A549 (cell line): ENCODE results near the gene PNPLA2.

Source experiments
- BHLHE40 ChIP-seq: IDR thresholded peaks from 2 replicates; pipeline ENCODE4 v1.6.1; 2012; ENCODE audit warnings: low read depth, low read length, inconsistent platforms
- CEBPB ChIP-seq, 2 experiments: fragments of >200 bp in 1 of 2; sonication (Bioruptor Twin) in 1 of 2; formaldehyde crosslinking in 1 of 2; IDR thresholded peaks; 2 replicates each; pipeline ENCODE4 v1.6.1; 2012 to 2016
- CHD2 ChIP-seq: fragments of 150-350 bp; IDR thresholded peaks from 2 replicates; pipeline ENCODE4 v1.6.1; 2014; ENCODE audit warnings: low read length; ENCODE audit not compliant: partially characterized antibody
- EP300 ChIP-seq, 2 experiments: fragments of >200 bp; sonication (Bioruptor Twin); formaldehyde crosslinking; IDR thresholded peaks; 2 replicates in 1 of 2; 3 replicates in 1 of 2; pipeline ENCODE4 v1.6.1; 2016 to 2017
- HDAC2 ChIP-seq: fragments of 200-600 bp; sonication (generic); IDR thresholded peaks from 2 replicates; pipeline ENCODE4 v1.6.1; 2016
- HOXB5 ChIP-seq: fragments of 250-450 bp; sonication (Bioruptor Pico); IDR thresholded peaks from 2 replicates; pipeline ENCODE4 v1.5.0; 2020; ENCODE audit warnings: mild to moderate bottlenecking, moderate library complexity
- POLR2A ChIP-seq: IDR thresholded peaks from 2 replicates; pipeline ENCODE4 v1.6.1; 2012; ENCODE audit warnings: mild to moderate bottlenecking, low read length
- RAD21 ChIP-seq, 2 experiments: fragments of >200 bp in 1 of 2; sonication (Bioruptor Twin) in 1 of 2; formaldehyde crosslinking in 1 of 2; IDR thresholded peaks in 1 of 2; conservative IDR thresholded peaks in 1 of 2; 2 replicates in 1 of 2; 3 replicates in 1 of 2; pipeline ENCODE4 v1.6.1; 2012 to 2018; ENCODE audit warnings: inconsistent platforms in 1 of 2
- TP53 ChIP-seq: fragments of 250-450 bp; sonication (Bioruptor Pico); IDR thresholded peaks from 2 replicates; pipeline ENCODE4 v1.5.0; 2021; ENCODE audit warnings: mild to moderate bottlenecking, moderate library complexity
- TF ChIP-seq, protein P1 (sequence below): fragments of >200 bp; sonication (Bioruptor Twin); formaldehyde crosslinking; IDR thresholded peaks from 3 replicates; pipeline ENCODE4 v1.5.1; 2016
- TF ChIP-seq, protein P2 (sequence below): fragments of 200-600 bp; sonication (generic); IDR thresholded peaks from 2 replicates; pipeline ENCODE4 v1.6.1; 2016; ENCODE audit warnings: antibody characterized with exemption, mild to moderate bottlenecking, moderate library complexity

GRCh38 chr11:813072-813455, 5.7 kb upstream of the PNPLA2 start:
- TF ChIP-seq HOXB5 (CRISPR knock-in tag): no peak
- TF ChIP-seq, protein P1, sequence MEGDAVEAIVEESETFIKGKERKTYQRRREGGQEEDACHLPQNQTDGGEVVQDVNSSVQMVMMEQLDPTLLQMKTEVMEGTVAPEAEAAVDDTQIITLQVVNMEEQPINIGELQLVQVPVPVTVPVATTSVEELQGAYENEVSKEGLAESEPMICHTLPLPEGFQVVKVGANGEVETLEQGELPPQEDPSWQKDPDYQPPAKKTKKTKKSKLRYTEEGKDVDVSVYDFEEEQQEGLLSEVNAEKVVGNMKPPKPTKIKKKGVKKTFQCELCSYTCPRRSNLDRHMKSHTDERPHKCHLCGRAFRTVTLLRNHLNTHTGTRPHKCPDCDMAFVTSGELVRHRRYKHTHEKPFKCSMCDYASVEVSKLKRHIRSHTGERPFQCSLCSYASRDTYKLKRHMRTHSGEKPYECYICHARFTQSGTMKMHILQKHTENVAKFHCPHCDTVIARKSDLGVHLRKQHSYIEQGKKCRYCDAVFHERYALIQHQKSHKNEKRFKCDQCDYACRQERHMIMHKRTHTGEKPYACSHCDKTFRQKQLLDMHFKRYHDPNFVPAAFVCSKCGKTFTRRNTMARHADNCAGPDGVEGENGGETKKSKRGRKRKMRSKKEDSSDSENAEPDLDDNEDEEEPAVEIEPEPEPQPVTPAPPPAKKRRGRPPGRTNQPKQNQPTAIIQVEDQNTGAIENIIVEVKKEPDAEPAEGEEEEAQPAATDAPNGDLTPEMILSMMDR: no peak
- no peak for TF ChIP-seq POLR2A
- TF ChIP-seq CHD2: no peak
- no peak for TF ChIP-seq EP300 (IDR thresholded peaks at IDR 0.05)
- TF ChIP-seq, protein P2, sequence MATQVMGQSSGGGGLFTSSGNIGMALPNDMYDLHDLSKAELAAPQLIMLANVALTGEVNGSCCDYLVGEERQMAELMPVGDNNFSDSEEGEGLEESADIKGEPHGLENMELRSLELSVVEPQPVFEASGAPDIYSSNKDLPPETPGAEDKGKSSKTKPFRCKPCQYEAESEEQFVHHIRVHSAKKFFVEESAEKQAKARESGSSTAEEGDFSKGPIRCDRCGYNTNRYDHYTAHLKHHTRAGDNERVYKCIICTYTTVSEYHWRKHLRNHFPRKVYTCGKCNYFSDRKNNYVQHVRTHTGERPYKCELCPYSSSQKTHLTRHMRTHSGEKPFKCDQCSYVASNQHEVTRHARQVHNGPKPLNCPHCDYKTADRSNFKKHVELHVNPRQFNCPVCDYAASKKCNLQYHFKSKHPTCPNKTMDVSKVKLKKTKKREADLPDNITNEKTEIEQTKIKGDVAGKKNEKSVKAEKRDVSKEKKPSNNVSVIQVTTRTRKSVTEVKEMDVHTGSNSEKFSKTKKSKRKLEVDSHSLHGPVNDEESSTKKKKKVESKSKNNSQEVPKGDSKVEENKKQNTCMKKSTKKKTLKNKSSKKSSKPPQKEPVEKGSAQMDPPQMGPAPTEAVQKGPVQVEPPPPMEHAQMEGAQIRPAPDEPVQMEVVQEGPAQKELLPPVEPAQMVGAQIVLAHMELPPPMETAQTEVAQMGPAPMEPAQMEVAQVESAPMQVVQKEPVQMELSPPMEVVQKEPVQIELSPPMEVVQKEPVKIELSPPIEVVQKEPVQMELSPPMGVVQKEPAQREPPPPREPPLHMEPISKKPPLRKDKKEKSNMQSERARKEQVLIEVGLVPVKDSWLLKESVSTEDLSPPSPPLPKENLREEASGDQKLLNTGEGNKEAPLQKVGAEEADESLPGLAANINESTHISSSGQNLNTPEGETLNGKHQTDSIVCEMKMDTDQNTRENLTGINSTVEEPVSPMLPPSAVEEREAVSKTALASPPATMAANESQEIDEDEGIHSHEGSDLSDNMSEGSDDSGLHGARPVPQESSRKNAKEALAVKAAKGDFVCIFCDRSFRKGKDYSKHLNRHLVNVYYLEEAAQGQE: no peak
- TF ChIP-seq BHLHE40: no peak
- TF ChIP-seq RAD21 (conservative IDR thresholded peaks at IDR 0.05 in 1 of 2, IDR thresholded peaks at IDR 0.05 in 1 of 2): no peak
- no peak for TF ChIP-seq HDAC2
- no peak for TF ChIP-seq TP53 (CRISPR knock-in tag)
- TF ChIP-seq CEBPB (IDR thresholded peaks at IDR 0.05): no peak
